ENCODE data around the gene HM13.

- TF ChIP-seq CTCF (IDR thresholded peaks at IDR 0.05) (peak in 2 of 7 experiments; percentile 4 to 17), POLR2A (IDR thresholded peaks at IDR 0.05) (peak; percentile 45 to 64 (median 58))
Observed at GRCh38 chr20:31603822-31604566, 89.8 kb downstream of the HM13 start.
